Lung (tissue), 12 donors: ENCODE results near the gene CEP78. TPM values are rescaled to one million over a fixed set of nuclear protein-coding genes. Genes with fewer than 3 reads are reported as not detected.
"Not testable (repeated sequence)": the region's sequence is repeated elsewhere in the genome, so short reads cannot be mapped to it uniquely, and the experiment has no call there.

Experiments
- ATAC-seq: fragments of 200-7000 bp; cut with Tn5 transposase; one replicate; pipeline ENCODE4 v1.9.1; 2020; ENCODE audit warnings: moderate number of reproducible peaks; ENCODE audit not compliant: insufficient read depth, low FRiP score
- DNase-seq, 3 donors: peaks; one replicate each; pipeline ENCODE4 v3.0.0-alpha.2; 2013 to 2017
- H3K27ac ChIP-seq, 2 donors: one replicate each; pipeline ENCODE4 v1.5.1; 2013; ENCODE audit warnings: mild to moderate bottlenecking in 2 of 2, moderate library complexity in 2 of 2, control low read depth in 1 of 2, inconsistent platforms in 1 of 2, low read depth in 1 of 2, low read length in 1 of 2
- H3K27me3 ChIP-seq, 3 donors: one replicate each; pipeline ENCODE4 v1.5.1; 2013; ENCODE audit warnings: low read length in 2 of 3; ENCODE audit not compliant: control insufficient read depth in 3 of 3, insufficient read depth in 3 of 3
- H3K36me3 ChIP-seq, 4 donors: one replicate each; pipeline ENCODE4 v1.5.1; 2013; ENCODE audit warnings: low read length in 4 of 4, mild to moderate bottlenecking in 1 of 4, moderate library complexity in 1 of 4; ENCODE audit not compliant: control insufficient read depth in 4 of 4, insufficient read depth in 4 of 4
- H3K4me1 ChIP-seq, 5 donors: one replicate each; pipeline ENCODE4 v1.5.1; 2013; ENCODE audit warnings: low read length in 5 of 5, mild to moderate bottlenecking in 2 of 5, moderate library complexity in 1 of 5; ENCODE audit not compliant: control insufficient read depth in 5 of 5, insufficient read depth in 5 of 5
- H3K4me3 ChIP-seq: one replicate; pipeline ENCODE4 v1.5.1; 2013; ENCODE audit warnings: mild to moderate bottlenecking, control low read depth, moderate library complexity
- H3K9ac ChIP-seq, 2 donors: one replicate each; pipeline ENCODE4 v1.5.1; 2013; ENCODE audit warnings: low read length in 2 of 2, control low read depth in 1 of 2; ENCODE audit not compliant: insufficient read depth in 1 of 2
- H3K9me3 ChIP-seq, 4 donors: one replicate each; pipeline ENCODE4 v1.5.1; 2013; ENCODE audit warnings: low read length in 3 of 4, mild to moderate bottlenecking in 1 of 4, moderate library complexity in 1 of 4; ENCODE audit not compliant: control insufficient read depth in 4 of 4, insufficient read depth in 3 of 4
- CTCF ChIP-seq: IDR thresholded peaks from 2 replicates; pipeline ENCODE4 v1.5.1; 2012; ENCODE audit warnings: mild to moderate bottlenecking; ENCODE audit errors: control extremely low read depth, extremely low read depth
- WGBS, 2 donors: extraction: QIAGEN DNeasy Blood & Tissue Kit; methylation state at CpG; one replicate each; pipeline ENCODE4 v1.1.7; 2013; 5-methylcytosine and 5-hydroxymethylcytosine counted together
- polyA plus RNA-seq, 2 donors: library from polyadenylated mRNA; stranded (reverse); fragments of 200-250 nt; gene quantifications; one replicate each; pipeline ENCODE4 v1.2.1, GENCODE V29; 2013
- total RNA-seq, 2 donors: library from RNA; depleted of rRNA in 1 of 2; stranded (reverse); fragments of >200 nt in 1 of 2; gene quantifications; one replicate each; pipeline ENCODE4 v1.2.1, GENCODE V29; 2014 to 2021
- donor health status: control.
- donor health status: control.
- donor health status: Bipolar disorder and iron deficiency.
- donor health status: healthy.
- donor health status: DM: yes; HTN: yes; CAD: no.

The CEP78 gene
- total and polyA plus RNA-seq, 4 donors = 3.7 to 38.0 (median 11.6) TPM

- Histone ChIP-seq H3K27me3 (no peaks in the 10 kb centered on the region), H3K9me3 (no peaks in the 10 kb centered on the region), H3K27ac (no peak overlapping the region), H3K9ac (no peak overlapping the region), H3K36me3 (no peaks in the 10 kb centered on the region), H3K4me3 (no peak overlapping the region), H3K4me1 (peaks cover 0 to 39% (median 17%) of the 10 kb centered on the region in 5 donors)
- TF ChIP-seq CTCF = no peak
- DNase-seq (peak; percentile 93 to 98 (median 98)), ATAC-seq (peak; percentile 51)
- 46 to 50% methylated on average over 3 of the region's 3 CpGs for WGBS, 2 donors
Observed at GRCh38 chr9:78280982-78281668, 45.2 kb downstream of the CEP78 start.

DNA sequence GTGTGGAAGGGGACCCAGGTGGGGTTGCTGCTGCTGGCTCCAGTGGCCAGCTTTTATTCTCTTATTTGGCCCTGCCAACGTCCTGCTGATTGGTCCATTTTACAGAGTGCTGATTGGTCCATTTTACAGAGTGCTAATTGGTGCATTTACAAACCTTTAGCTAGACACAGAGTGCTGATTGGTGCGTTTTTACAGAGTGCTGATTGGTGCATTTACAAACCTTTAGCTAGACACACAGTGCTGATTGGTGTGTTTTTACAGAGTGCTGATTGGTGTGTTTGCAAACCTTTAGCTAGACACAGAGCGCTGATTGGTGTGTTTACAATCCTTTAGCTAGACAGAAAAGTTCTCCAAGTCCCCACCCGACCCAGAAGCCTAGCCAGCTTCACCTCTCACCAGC, 48.3 kb downstream of the CEP78 start:
- DNase-seq, ATAC-seq, H3K9ac ChIP-seq, H3K27me3 ChIP-seq, H3K36me3 ChIP-seq, H3K9me3 ChIP-seq, H3K27ac ChIP-seq, H3K4me3 ChIP-seq: not testable (repeated sequence)
- WGBS, 2 donors = 88 to 90% methylated on average over 4 of the region's 4 CpGs
- peaks cover 0 to 20% (median 10%) of the 10 kb centered on the region in 5 donors for H3K4me1 ChIP-seq

GRCh38 chr9:78286125-78286524, 50.2 kb downstream of the CEP78 start:
- no peak overlapping the region for H3K27ac ChIP-seq
- H3K4me3 ChIP-seq = no peak overlapping the region
- H3K27me3 ChIP-seq = no peaks in the 10 kb centered on the region
- H3K9ac ChIP-seq = no peak overlapping the region
- no peaks in the 10 kb centered on the region for H3K9me3 ChIP-seq
- ATAC-seq = no peak
- no peaks in the 10 kb centered on the region for H3K36me3 ChIP-seq
- DNase-seq = no peak
- peaks cover 0 to 11% (median 5%) of the 10 kb centered on the region in 5 donors for H3K4me1 ChIP-seq
- TF ChIP-seq CTCF = no peak

DNA sequence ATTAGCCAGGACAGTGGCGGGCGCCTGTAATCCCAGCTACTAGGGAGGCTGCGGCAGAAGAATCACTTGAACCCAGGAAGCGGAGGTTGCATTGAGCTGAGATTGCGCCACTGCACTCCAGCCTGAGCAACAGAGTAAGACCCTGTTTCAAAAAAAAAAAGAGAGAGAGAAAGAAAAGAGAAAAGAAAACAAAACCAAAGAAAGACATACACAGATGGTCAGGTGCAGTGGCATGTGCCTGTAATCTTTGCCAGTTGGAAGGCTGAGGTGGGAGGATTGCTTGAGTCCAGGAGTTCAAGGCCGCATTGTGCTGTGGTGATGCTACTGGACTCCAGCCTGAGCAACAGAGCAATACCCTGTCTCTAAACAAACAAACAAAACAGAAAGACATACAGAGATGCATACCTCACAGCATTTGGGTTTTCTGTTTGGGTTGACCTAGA, 51.1 kb downstream of the CEP78 start:
- H3K9me3 ChIP-seq = no peaks in the 10 kb centered on the region
- no peak overlapping the region for H3K4me3 ChIP-seq
- no peaks in the 10 kb centered on the region for H3K36me3 ChIP-seq
- H3K9ac ChIP-seq = no peak overlapping the region
- ATAC-seq = no peak
- 83 to 95% methylated on average over 6 of the region's 6 CpGs for WGBS, 2 donors
- DNase-seq = no peak
- no peaks in the 10 kb centered on the region for H3K27me3 ChIP-seq
- no peak overlapping the region for H3K27ac ChIP-seq
- TF ChIP-seq CTCF = no peak
- peaks cover 0 to 11% (median 1%) of the 10 kb centered on the region in 5 donors for H3K4me1 ChIP-seq
